Cardiac muscle cell (in vitro differentiated cells and primary cell): ENCODE measurements around the gene IMMP2L. TPM values are rescaled to one million over a fixed set of nuclear protein-coding genes. Genes with fewer than 3 reads are reported as not detected.

Experiments used
- DNase-seq, 2 donors: peaks; one replicate each; pipeline versions ENCODE4 v3.0.0 to v3.0.0-alpha.2; 2010 to 2017; ENCODE audit warnings: low read depth in 1 of 2, low spot score in 1 of 2
- H3K27ac ChIP-seq: fragments of 200-600 bp; sonication (generic); 2 replicates; pipeline ENCODE4 v1.5.1; 2016
- H3K27me3 ChIP-seq: fragments of 200-600 bp; sonication (generic); 2 replicates; pipeline ENCODE4 v1.6.0; 2016; ENCODE audit warnings: control low read depth
- H3K36me3 ChIP-seq: fragments of 200-600 bp; sonication (generic); 2 replicates; pipeline ENCODE4 v1.5.1; 2016; ENCODE audit warnings: control low read depth
- H3K4me1 ChIP-seq: fragments of 200-600 bp; sonication (generic); 2 replicates; pipeline ENCODE4 v1.8.1; 2017; ENCODE audit warnings: low read depth, mild to moderate bottlenecking, mixed run types
- H3K4me3 ChIP-seq: fragments of 200-600 bp; sonication (generic); 2 replicates; pipeline ENCODE4 v1.5.1; 2016; ENCODE audit warnings: mild to moderate bottlenecking
- H3K9me3 ChIP-seq: fragments of 200-600 bp; sonication (generic); 2 replicates; pipeline ENCODE4 v1.5.1; 2017; ENCODE audit warnings: low read depth, mild to moderate bottlenecking, control low read depth
- polyA plus RNA-seq: library from polyadenylated mRNA; unstranded; fragments of >200 nt; fragmentation: Nextera tagmentation; extraction: Ambion mirVana; gene quantifications from 2 replicates; pipeline ENCODE4 v1.2.1, GENCODE V29; 2016
- total RNA-seq: library from RNA; depleted of rRNA; stranded (reverse); fragments of >200 nt; gene quantifications from 2 replicates; pipeline ENCODE4 v1.2.3, GENCODE V29; 2016
- TF ChIP-seq, protein P1 (sequence below): IDR thresholded peaks from 2 replicates; pipeline ENCODE4 v1.5.1; 2012; ENCODE audit warnings: low read depth, mild to moderate bottlenecking, low read length

Gene IMMP2L
- total and polyA plus RNA-seq, 2 experiments from 2014 or later = 6.0 to 11.9 TPM

DNA sequence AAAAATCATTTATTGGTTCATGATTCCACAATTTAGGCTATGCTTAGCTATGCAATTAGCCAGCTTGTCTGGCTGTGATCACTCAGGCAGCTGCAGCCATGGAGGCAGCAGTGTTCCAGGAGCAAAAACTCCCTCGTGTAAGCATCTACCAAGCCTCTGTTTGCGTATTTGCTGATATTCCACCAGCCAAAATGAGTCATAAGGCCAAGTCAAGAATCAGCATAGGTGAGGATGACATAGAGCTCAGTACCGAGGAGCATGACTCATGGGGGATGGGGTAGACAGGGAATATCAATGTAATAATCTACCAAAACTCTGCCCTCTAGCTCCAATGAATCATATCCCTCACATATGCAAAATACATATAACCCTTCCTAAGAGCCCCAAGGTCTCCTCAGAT is 63.3 kb downstream of the IMMP2L start:
- H3K4me3 ChIP-seq = no peak overlapping the region
- DNase-seq = peak in 1 of 2 donors; percentile 27
- TF ChIP-seq, protein P1, sequence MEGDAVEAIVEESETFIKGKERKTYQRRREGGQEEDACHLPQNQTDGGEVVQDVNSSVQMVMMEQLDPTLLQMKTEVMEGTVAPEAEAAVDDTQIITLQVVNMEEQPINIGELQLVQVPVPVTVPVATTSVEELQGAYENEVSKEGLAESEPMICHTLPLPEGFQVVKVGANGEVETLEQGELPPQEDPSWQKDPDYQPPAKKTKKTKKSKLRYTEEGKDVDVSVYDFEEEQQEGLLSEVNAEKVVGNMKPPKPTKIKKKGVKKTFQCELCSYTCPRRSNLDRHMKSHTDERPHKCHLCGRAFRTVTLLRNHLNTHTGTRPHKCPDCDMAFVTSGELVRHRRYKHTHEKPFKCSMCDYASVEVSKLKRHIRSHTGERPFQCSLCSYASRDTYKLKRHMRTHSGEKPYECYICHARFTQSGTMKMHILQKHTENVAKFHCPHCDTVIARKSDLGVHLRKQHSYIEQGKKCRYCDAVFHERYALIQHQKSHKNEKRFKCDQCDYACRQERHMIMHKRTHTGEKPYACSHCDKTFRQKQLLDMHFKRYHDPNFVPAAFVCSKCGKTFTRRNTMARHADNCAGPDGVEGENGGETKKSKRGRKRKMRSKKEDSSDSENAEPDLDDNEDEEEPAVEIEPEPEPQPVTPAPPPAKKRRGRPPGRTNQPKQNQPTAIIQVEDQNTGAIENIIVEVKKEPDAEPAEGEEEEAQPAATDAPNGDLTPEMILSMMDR = no peak
- H3K36me3 ChIP-seq = no peaks in the 10 kb centered on the region
- H3K27ac ChIP-seq = no peak overlapping the region
- H3K27me3 ChIP-seq = no peaks in the 10 kb centered on the region
- no peaks in the 10 kb centered on the region for H3K9me3 ChIP-seq
- H3K4me1 ChIP-seq = no peaks in the 10 kb centered on the region

DNA sequence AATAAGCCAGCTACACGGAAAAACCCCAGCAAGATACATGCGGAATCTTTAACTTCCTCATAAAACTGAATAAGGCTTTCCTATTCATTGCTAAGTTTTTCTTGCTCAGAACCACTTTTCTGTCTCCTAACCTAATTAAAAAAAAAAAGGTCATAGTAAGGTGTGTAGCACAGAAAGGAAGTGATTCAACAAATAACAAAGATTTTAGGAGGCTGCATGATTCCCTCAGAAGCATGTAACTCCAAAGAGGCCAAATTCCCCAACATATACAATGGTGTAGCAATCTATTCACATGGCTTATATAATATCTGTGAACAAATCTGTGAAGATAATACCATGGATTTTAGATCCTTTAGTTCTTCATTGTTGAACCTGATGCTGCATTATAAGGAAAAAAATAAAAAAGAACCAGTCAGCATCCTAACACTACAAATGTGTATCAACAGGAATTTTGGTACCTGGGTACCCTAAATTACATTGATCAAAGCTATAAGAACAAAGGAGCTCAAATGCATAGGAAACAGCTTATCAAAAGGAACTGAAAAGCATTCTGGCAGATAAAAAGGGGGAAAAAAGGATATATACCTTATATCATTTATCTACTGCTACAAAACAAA is 63.8 kb downstream of the IMMP2L start:
- DNase-seq = no peak
- H3K27ac ChIP-seq = no peak overlapping the region

DNA sequence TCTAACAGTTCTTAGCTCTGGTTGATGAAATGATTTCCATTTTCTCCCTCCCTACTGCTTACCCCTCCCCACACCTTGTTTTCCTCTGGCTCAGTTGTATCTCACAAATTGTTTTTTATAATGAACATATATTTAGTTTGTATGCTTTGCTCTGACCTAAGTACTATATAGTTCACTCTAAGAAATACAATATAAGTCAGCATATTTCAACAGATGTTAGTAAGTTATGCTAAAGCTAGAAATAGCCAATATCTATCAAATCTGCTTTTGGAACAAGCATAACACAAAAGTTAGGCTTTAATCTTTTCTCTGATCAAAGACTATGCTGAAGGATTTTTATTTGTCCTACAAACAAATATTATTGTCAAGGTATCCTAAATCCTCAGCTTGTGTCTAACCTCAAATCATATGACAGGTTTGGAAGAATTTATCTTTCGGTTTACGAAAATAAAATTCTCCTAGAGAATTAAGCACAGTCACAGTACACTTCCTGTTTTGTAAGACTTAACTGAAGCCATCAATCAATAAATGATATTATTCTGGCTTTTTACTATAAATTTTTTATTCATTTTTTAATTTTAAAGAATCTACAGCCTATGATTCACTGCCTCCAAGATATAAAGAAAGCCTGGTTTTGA is 67.0 kb downstream of the IMMP2L start:
- no peak overlapping the region for H3K27ac ChIP-seq
- no peaks in the 10 kb centered on the region for H3K9me3 ChIP-seq
- H3K36me3 ChIP-seq = no peaks in the 10 kb centered on the region
- TF ChIP-seq, protein P1 = no peak
- H3K4me3 ChIP-seq = no peak overlapping the region
- H3K4me1 ChIP-seq = no peaks in the 10 kb centered on the region
- DNase-seq = no peak
- H3K27me3 ChIP-seq = no peaks in the 10 kb centered on the region

More for the DNA sequence above, 63.8 kb downstream of the IMMP2L start:
- Histone ChIP-seq H3K36me3 (no peaks in the 10 kb centered on the region), H3K27me3 (no peaks in the 10 kb centered on the region), H3K4me3 (no peak overlapping the region), H3K4me1 (no peaks in the 10 kb centered on the region), H3K9me3 (no peaks in the 10 kb centered on the region)
- TF ChIP-seq, protein P1 = no peak

DNA sequence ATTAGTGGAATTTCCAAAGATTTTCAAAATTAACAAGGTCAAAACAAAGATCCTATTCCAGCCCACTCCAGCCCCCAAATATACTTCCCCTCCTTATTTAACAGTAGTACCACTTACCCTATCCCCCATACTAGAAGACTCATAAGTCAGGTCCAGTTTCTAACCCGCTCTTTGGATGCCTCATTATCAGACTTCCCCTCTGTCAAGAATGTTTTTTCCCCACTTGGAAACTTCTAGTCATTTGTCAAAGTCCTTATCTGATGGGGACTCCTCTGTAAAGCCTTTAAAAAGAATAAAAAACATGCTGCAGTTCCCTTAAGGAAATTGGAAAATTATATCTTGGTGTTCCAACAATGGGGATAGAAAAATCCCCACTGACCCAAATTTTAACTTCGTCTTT is 70.1 kb downstream of the IMMP2L start:
- H3K9me3 ChIP-seq = no peaks in the 10 kb centered on the region
- TF ChIP-seq, protein P1 = no peak
- DNase-seq = no peak
- no peak overlapping the region for H3K27ac ChIP-seq
- no peaks in the 10 kb centered on the region for H3K4me1 ChIP-seq
- no peak overlapping the region for H3K4me3 ChIP-seq
- no peaks in the 10 kb centered on the region for H3K36me3 ChIP-seq
- no peaks in the 10 kb centered on the region for H3K27me3 ChIP-seq

DNA sequence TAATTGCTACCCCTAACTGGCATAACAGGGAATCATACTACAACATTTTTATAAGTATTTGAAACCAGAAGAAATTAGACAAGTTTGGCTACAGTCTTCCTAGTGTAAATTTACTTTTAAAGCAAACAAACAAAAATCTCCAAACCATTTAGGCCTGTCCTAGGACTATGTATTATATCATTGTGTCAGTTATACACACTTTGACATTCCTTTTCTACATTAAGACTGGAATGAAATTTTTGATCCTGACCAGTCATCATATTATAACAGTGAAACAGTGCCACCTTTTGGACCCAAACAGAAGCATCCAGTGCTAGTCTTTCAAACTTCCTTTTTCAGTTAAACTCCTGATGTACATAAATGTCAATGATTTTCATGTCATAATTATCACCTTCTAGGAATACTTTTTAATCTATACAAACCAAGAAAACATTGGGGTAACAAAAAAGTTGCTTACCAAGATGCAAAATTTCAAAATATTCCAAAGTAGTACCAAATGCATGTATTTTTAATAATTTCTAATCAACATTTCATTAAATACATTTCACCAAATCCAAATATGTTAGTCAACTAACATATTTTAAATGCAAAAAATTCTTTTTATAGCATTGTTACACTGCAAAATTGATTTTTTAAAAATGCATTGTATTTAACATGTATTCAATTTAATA is 75.7 kb downstream of the IMMP2L start:
- Histone ChIP-seq H3K4me3 (no peak overlapping the region), H3K36me3 (no peaks in the 10 kb centered on the region), H3K4me1 (no peaks in the 10 kb centered on the region), H3K27me3 (no peaks in the 10 kb centered on the region), H3K27ac (no peak overlapping the region), H3K9me3 (no peaks in the 10 kb centered on the region)
- DNase-seq = peak; percentile 55 to 77
- TF ChIP-seq, protein P1 = peak; percentile 75
